ENCODE measurements around the gene IRF2. TPM values are rescaled to one million over a fixed set of nuclear protein-coding genes. Genes with fewer than 3 reads are reported as not detected.

Gene IRF2
- total RNA-seq, 2 experiments from 2014 or later, result 45.1 to 46.5 TPM

- CTCF ChIA-PET, result no interaction called here
- POLR2A ChIA-PET, result no interaction called here
Observed at GRCh38 chr4:184363258-184363657, 111.1 kb downstream of the IRF2 start.

- ChIA-PET CTCF (no interaction called here), POLR2A (no interaction called here)
Observed at GRCh38 chr4:184362396-184362795, 112.0 kb downstream of the IRF2 start.

GRCh38 chr4:184361443-184361842 is 112.9 kb downstream of the IRF2 start:
- POLR2A ChIA-PET, result interaction anchor here (0.5 kb wide), 1 partner anchor 19 kb away, joined by 3 read pairs; no protein-coding TSS in a partner anchor
- CTCF ChIA-PET, result no interaction called here

GRCh38 chr4:184359888-184360287 is 114.5 kb downstream of the IRF2 start:
- CTCF ChIA-PET, result no interaction called here
- POLR2A ChIA-PET, result no interaction called here

- POLR2A ChIA-PET, result no interaction called here
- CTCF ChIA-PET, result no interaction called here
Observed at GRCh38 chr4:184358521-184359232, 115.7 kb downstream of the IRF2 start.

- ChIA-PET POLR2A (no interaction called here), CTCF (no interaction called here)
Observed at GRCh38 chr4:184357772-184358171, 116.6 kb downstream of the IRF2 start.

- ChIA-PET CTCF (interaction anchor here (1.0 kb wide), 1 partner anchor 12 kb away, joined by 3 read pairs; no protein-coding TSS in a partner anchor), POLR2A (no interaction called here)
Observed at GRCh38 chr4:184357165-184357564, 117.2 kb downstream of the IRF2 start.

GRCh38 chr4:184356366-184356765 is 118.0 kb downstream of the IRF2 start:
- CTCF ChIA-PET, result interaction anchor here (1.0 kb wide), 1 partner anchor 11 kb away, joined by 3 read pairs; no protein-coding TSS in a partner anchor
- POLR2A ChIA-PET, result no interaction called here

GRCh38 chr4:184355857-184356256 is 118.5 kb downstream of the IRF2 start:
- POLR2A ChIA-PET, result no interaction called here
- CTCF ChIA-PET, result interaction anchor here (1.0 kb wide), 1 partner anchor 11 kb away, joined by 3 read pairs; no protein-coding TSS in a partner anchor

GRCh38 chr4:184355111-184355604 is 119.2 kb downstream of the IRF2 start:
- POLR2A ChIA-PET, result no interaction called here

GRCh38 chr4:184352891-184353290 is 121.5 kb downstream of the IRF2 start:
- ChIA-PET CTCF (no interaction called here), POLR2A (no interaction called here)

More at GRCh38 chr4:184355111-184355604, 119.2 kb downstream of the IRF2 start:
- CTCF ChIA-PET, result no interaction called here

- ChIA-PET POLR2A (interaction anchor here (1.3 kb wide), 1 partner anchor 8 kb away, joined by 3 read pairs; no protein-coding TSS in a partner anchor), CTCF (no interaction called here)
Observed at GRCh38 chr4:184351560-184352451, 122.5 kb downstream of the IRF2 start.

- POLR2A ChIA-PET, result no interaction called here
- CTCF ChIA-PET, result no interaction called here
Observed at GRCh38 chr4:184350964-184351363, 123.4 kb downstream of the IRF2 start.

GRCh38 chr4:184350213-184350817 is 124.0 kb downstream of the IRF2 start:
- ChIA-PET POLR2A (no interaction called here), CTCF (interaction anchor here (0.6 kb wide), 1 partner anchor 19 kb away, joined by 3 read pairs; no protein-coding TSS in a partner anchor)

- ChIA-PET POLR2A (no interaction called here), CTCF (interaction anchor here (0.6 to 0.7 kb wide), 2 partner anchors 18 to 66 kb away, joined by 3 read pairs; no protein-coding TSS in a partner anchor)
Observed at GRCh38 chr4:184349283-184350039, 124.9 kb downstream of the IRF2 start.

- POLR2A ChIA-PET, result no interaction called here
- CTCF ChIA-PET, result no interaction called here
Observed at GRCh38 chr4:184348311-184349233, 125.8 kb downstream of the IRF2 start.

GRCh38 chr4:184347251-184348239 is 126.8 kb downstream of the IRF2 start:
- ChIA-PET CTCF (no interaction called here), POLR2A (no interaction called here)

Data from activated CD8-positive, alpha-beta memory T cell treated with anti-CD3 and anti-CD28 coated beads for 36 hours (primary cell).